ENCODE results near the gene ETS1. TPM values are rescaled to one million over a fixed set of nuclear protein-coding genes. Genes with fewer than 3 reads are reported as not detected.

Gene ETS1
- total RNA-seq, 1 experiment from 2014 or later = 29.9 TPM

DNA sequence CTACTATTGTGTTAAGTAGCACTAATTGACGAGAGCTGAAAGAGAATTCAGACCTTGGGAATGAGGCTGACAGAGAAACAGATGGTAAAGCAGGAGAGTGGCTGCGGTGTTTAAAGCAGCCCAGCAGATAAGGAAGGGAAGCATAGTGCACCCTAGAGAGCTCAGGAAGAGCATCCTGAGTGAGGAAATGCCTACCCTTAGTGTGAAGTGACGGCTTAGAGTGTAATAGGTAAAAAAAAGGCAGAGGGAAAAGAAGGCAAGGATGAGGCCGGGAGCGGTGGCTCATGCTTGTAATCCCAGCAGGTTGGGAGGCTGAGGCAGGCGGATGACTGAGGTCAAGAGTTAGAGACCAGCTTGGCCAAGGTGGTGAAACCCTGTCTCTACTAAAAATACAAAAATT, 22.4 kb upstream of the ETS1 start:
- H3K36me3 Mint-ChIP-seq (ENCODE audit: insufficient read depth in 1 of 3, low read depth in 3 of 3) = no peaks in the 10 kb centered on the region; a peak in 1 of 7 replicates
- no peaks in the 10 kb centered on the region for H3K79me2 ChIP-seq (ENCODE audit: insufficient read depth, low read length)
- no peaks in the 10 kb centered on the region for H3K27me3 ChIP-seq (ENCODE audit: insufficient read depth, low read length)
- H3K4me3 Mint-ChIP-seq = no peak overlapping the region
- H3K9me3 Mint-ChIP-seq = no peaks in the 10 kb centered on the region
- no peak overlapping the region for H3K9ac ChIP-seq (ENCODE audit: extremely low read depth, insufficient read length, low read length)
- peak overlapping the region in 1 of 3 experiments; percentile 2; a peak in 2 of 7 replicates for H3K27ac Mint-ChIP-seq
- peaks cover 6% of the 10 kb centered on the region; the same call in 1 of the 2 replicates for H3K4me1 ChIP-seq (ENCODE audit: insufficient read depth, low read length)
- H2BK15ac ChIP-seq (ENCODE audit: low read depth, low read length) = no peak overlapping the region
- DNase-seq = no peak
- H3K27ac ChIP-seq (ENCODE audit: insufficient read length, low read depth, low read length) = no peak overlapping the region
- no peak overlapping the region for H2BK120ac ChIP-seq (ENCODE audit: low read depth, low read length, poor library complexity, severe bottlenecking)
- H3K4me2 ChIP-seq (ENCODE audit: insufficient read depth, insufficient read length, low read length) = no peak overlapping the region
- H3K18ac ChIP-seq (ENCODE audit: insufficient read length, low read depth, low read length) = no peak overlapping the region
- H3K4ac ChIP-seq (ENCODE audit: low read depth, low read length) = no peak overlapping the region
- no CpG with 5 or more reads among the region's 6 CpGs for WGBS (ENCODE audit: extremely low coverage, insufficient read length, low lambda C conversion rate)
- no peaks in the 10 kb centered on the region for H3K9me3 ChIP-seq (ENCODE audit: control insufficient read depth, low read depth, low read length)
- no peak overlapping the region for H2BK5ac ChIP-seq (ENCODE audit: insufficient read length, low read length)
- no peak overlapping the region for H3K56ac ChIP-seq (ENCODE audit: insufficient read length, low read depth, low read length)
- H2BK12ac ChIP-seq (ENCODE audit: insufficient read length, low read depth, low read length) = no peak overlapping the region
- peaks cover 31% of the 10 kb centered on the region in 2 experiments for H3K4me1 Mint-ChIP-seq
- no peak overlapping the region for H4K8ac ChIP-seq (replicated peaks; ENCODE audit: insufficient read length, low read depth, low read length)
- no peak overlapping the region for H3K23ac ChIP-seq (ENCODE audit: insufficient read length, low read depth, low read length)
- H4K5ac ChIP-seq (ENCODE audit: insufficient read length, low read depth, low read length) = no peak overlapping the region
- TF ChIP-seq, protein P1, sequence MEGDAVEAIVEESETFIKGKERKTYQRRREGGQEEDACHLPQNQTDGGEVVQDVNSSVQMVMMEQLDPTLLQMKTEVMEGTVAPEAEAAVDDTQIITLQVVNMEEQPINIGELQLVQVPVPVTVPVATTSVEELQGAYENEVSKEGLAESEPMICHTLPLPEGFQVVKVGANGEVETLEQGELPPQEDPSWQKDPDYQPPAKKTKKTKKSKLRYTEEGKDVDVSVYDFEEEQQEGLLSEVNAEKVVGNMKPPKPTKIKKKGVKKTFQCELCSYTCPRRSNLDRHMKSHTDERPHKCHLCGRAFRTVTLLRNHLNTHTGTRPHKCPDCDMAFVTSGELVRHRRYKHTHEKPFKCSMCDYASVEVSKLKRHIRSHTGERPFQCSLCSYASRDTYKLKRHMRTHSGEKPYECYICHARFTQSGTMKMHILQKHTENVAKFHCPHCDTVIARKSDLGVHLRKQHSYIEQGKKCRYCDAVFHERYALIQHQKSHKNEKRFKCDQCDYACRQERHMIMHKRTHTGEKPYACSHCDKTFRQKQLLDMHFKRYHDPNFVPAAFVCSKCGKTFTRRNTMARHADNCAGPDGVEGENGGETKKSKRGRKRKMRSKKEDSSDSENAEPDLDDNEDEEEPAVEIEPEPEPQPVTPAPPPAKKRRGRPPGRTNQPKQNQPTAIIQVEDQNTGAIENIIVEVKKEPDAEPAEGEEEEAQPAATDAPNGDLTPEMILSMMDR (conservative IDR thresholded peaks at IDR 0.05) = no peak
- no peak overlapping the region for H3T11ph ChIP-seq (ENCODE audit: low read length)
- H3K79me1 ChIP-seq (ENCODE audit: insufficient read depth, low read depth, low read length, poor library complexity, severe bottlenecking) = no peaks in the 10 kb centered on the region
- no peak overlapping the region for H4K91ac ChIP-seq (ENCODE audit: insufficient read length, low read depth, low read length)
- no peak overlapping the region for H3K14ac ChIP-seq (ENCODE audit: insufficient read depth, low read length)
- no peak overlapping the region for H2BK20ac ChIP-seq (ENCODE audit: low read depth, low read length, poor library complexity, severe bottlenecking)
- H3K23me2 ChIP-seq (ENCODE audit: insufficient read length, low read depth, low read length, poor library complexity, severe bottlenecking) = no peaks in the 10 kb centered on the region
- H3K27me3 Mint-ChIP-seq (ENCODE audit: low read depth) = peaks cover 22% of the 10 kb centered on the region
- H2AFZ ChIP-seq (ENCODE audit: low read length) = no peak overlapping the region
- no peaks in the 10 kb centered on the region for H4K20me1 ChIP-seq (ENCODE audit: control insufficient read depth, insufficient read depth, insufficient read length)
- H2AK5ac ChIP-seq (ENCODE audit: insufficient read length, low read length) = no peak overlapping the region

Data from H9 (cell line).